NOMO-1 (cell line): ENCODE measurements around the gene HOXB6.

Experiments used
- DNase-seq, 2 experiments: peaks; one replicate each; lab custom pipeline; 2025; ENCODE audit not compliant: unreplicated experiment in 2 of 2; lab: John Stamatoyannopoulos, UW

Gene HOXB6

DNA sequence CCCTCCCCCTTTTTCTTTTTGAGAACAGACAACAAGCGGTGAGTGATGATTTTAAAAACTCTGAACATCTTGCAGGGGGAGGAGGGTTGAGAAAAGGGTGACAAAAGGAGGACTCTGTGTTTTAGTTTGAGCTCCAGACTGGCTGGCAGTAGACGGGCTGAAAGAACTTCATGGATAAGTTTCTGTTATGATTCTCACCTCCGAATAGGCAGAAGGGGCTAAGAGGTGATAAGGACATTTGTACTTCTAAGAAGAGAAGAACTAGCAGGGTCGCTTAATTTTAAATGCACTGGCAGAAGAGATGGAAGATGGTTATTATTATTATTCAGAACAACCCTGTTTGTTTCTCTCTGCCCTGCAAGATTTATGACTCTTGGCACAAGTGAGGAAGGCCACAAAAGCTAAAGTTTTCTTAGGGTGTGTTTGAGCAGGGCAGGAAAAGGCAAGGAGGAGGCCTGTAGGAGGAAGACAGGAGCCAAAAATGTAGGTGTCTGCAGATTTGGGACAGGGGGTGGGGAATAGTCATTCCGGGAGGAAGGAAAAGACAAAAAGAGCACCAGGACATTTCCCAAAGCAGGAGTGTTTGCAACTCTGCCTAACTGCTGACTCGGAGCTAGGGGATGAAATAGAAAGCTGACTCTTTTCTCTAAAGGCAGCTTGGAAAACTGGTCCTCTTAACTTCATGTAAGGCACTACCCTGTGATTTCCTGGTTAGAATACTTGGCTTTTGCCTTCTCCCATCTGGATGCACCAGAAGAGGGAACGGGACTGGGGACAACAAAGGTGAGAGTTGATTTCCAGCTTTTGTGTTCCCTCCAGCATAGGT lies 48.0 kb downstream of the HOXB6 start:
- DNase-seq: no peak

DNA sequence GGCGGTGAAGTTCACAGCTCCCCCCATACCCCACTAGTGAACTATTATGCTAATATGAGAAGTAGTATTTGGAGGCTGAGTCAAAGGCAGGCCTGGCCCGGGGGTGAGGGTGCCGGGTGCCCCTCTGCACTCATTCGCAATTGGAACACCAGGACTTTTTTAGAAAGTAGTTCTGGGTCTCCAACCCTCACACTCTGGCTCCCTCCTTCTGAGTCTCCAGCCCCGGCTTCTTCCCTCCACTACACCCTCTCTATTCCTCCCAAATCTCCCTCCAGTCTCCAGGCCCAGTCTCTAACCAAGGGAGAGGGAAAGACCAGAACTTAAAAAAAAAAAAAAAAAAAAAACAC lies 48.6 kb downstream of the HOXB6 start:
- DNase-seq: no peak

DNA sequence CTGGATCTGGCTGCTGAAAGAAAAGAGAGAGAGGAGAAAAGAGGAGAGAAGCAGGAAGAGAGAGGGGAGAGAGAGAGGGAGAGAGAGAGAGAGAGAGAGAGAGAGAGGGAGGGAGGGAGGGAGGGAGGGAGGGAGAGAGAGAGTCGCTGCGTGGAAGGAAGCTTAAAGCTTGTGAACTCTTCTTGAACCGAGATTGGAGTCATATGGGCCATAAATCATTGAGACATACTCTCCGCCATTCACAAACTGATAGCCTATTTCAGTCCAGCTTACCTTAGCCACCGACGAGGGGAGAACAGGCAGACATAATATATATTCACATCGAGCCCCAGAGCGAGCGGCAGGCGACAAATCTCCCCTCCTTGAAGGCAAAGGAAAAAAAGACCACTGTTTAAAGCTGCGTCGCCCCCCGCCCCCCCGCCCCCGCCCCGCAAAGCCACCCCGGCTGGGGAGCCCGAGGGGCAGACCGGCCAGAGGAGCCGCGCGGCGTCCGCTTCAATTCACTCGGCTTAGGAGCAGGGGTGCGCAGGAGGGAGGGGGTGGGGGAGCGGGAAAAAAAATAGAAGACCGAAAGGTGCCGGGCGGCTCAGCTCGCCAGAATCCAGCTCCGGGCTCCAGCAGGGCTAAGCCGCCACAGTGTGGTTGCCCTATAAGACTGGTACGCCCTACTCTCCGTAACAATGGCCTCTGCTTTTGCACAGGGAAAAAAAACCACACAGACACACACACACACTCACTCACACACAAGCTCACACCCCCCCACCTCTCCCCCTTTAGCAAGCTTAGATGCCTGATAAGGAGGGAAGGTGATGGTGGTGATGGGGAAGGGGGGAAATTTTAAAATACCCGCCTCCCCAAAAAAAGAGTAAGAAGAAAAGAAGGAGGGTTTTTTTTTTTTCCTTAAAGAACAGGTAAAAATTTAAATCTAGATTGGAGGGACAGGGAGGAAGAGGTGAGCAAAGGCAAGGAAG lies 49.2 kb downstream of the HOXB6 start:
- peak in 1 of 2 experiments; percentile 21 for DNase-seq

DNA sequence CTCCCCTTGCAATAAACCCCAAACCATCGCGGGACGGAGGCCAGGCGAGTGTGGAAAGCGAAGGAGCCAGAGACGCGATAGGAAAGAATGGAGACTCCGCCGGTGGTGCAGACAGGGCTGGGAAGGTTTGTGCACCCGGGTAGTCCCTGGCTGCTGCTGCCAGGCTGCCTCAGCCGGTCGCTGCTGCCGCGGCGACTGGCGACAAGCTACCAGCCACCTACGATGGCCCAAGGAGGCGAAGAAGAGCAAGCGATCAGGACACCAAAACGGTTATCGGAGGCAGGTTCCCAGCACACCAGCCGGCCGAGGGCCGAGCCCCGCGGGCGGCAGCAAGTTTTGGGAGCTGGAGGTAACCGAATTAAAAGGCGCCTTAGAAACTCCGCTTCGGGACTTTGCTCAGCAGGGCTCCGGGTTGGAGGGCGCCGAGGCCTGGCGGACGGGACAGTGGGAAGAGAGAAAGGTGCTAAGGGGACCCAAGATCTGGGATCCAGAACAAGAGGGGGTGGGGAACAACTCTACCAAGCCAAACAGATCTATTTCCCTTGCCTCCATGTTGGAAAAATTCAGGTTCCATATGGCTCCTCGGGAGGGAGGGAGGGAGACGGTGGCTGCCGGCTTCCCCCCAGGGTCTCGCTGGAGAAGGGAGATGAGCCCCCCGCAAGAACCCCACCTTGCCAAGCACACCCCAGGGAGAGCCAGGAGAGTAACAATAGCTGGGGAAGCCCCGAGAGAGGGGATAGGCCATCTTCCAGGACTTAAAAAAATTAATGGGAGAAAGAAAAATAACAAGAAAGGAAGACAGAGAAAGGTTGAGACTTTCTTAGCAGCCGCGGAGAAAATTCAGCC lies 50.2 kb downstream of the HOXB6 start:
- DNase-seq: no peak

DNA sequence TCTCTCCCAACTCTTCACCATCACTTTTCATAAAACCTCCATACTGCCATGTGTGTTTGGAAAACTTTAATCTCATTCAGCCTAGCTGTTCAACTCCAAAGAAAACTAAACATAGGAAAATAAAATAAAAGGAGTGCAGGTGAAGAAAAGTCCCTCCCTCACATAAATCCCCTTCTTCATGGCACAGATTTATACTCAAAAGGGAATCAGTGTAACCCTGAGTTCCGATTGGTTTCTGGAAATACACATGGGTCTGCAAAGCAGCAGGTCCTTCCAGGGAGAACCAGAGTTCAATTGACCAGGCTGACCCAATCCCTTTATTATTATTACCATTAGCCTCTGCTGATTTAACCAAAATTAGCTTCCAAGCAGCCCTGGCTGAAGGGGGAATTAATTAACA lies 51.0 kb downstream of the HOXB6 start:
- no peak for DNase-seq

DNA sequence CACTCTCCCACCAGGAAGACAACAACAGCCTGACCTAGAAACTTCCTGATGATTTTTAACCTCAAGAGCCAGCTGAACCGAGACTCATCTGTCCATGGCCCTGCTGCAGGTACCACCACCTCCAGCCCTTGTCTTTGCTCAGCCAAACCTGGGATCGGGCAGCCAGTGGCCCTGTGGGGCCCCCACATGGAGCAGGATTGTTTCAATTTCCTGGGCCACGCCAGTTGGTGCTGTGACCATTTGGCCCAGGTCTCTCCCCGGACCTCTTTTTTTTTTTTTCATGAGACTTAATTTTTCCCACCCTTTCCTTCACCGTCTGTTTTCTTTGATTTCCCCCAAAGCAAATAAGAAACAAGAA lies 51.6 kb downstream of the HOXB6 start:
- DNase-seq: no peak

DNA sequence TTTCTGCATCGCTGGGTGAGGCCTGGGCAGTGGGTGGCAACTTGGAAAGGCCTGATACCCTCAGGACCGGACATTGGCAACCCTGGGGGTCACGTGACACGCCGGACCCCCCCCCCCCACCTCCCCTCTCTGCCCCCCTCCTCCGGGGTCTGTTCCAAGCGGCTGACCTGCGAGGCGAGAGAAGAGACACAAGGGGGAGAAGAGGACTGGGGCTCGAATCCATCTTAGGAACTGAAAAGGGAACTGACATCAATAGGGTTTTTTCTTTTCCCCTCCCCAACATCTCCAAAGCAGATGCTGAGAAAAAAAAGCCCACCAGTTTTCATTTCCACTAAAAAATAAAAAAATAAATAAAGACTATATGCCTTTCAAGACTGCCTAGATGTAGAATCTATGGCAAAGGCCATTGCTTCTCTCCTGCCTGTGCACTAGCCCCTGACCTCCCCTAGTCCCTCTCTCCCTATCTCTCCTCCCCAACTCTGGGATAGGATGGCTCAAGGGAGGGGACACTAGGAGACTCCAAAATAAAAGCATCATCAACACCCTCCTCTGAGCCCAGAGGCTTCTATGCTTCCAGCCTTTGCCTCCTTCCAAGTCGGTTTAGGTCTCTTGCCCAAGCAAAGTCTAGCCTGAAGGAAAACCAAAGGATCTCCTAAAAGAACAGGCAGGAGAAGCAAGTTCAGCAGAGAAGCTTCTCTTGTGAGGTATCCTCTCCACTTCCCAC lies 52.2 kb downstream of the HOXB6 start:
- no peak for DNase-seq

DNA sequence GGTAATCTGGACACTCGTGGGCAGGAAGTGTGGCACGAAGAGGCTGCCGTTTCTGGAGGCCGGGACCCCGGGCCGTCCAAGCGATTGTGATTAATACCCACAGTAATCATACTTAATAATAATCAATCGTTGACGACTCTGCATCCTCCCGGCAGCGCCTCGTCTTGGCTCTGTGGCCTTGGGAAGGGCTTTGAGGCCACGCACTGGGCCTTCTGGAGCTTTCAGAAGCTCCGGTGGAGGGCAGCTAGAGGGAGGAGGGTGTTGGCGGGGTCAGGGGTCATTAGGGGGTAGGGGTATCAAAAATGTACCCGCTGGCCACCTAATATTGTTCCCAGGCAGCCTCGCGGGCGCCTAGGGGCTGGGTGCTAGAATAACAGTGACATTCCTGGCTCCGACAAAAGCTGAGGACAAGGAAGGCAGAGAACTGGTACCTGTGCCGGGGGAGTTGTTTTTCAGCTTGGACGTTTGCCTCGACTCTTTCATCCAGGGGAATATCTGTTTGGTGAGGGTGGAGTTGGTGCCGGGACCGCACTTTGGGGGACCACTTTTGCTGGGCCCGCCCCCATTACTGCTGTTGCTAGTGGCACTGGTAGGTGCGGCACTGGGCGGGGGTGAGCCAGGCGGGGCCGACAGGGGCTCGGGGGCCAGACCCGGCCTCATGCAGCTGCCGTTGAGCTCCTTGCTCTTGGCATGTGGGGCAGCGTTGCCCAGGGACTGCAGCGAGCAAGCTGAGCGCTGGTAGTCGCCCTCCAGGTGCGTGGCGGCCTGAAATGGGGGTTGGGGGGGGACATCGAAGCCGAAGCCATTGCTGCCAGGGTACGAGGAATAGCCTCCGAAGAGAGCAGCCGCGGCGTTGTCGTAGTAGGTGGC lies 53.0 kb downstream of the HOXB6 start:
- DNase-seq: no peak

DNA sequence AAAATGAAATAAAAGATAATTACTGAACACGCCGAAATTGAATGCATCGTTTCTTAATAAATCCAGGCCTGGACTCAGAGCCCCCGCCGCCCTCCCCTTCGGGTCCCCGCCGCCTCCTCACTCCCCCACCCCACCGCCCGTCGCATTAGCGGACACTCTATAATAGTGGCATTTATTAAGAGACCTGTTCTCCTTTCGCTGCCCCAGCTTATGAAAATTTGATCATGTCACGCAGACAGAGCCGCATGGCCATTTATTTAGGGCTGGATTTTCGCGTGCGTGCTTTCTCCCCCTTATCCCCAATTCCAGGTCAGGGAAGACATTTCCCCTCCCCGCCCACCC lies 53.6 kb downstream of the HOXB6 start:
- DNase-seq: no peak

DNA sequence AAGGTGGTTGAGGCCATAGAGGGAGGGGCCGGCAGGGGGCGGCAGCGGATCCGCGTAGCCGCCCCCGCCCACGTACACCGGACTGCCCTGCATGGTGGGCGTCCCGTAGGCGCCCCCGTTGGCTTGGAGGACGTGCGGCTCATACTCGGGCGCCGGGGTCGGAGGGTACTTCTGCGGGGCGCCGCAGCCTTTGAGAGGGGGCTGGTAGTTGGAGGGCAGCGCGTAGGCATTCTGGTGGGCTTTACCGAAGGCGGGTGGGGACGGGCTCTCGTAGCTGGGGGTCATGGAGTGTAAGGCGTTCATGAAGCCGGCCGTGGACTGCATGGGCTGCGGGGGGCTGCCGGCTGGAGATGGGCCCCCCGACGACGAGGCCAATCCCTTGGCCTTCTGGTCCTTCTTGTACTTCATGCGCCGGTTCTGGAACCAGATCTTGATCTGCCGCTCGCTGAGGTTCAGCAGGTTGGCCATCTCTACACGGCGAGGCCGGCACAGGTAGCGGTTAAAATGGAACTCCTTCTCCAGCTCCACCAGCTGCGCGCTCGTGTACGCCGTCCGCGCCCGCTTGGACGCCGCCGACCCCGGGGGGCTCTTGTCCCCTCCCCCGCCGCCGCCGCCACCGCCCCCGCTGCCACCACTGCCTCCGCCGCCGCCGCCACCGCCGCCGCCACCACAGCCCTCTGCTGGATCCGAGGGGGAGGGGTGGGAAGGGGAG lies 54.1 kb downstream of the HOXB6 start:
- DNase-seq: no peak

DNA sequence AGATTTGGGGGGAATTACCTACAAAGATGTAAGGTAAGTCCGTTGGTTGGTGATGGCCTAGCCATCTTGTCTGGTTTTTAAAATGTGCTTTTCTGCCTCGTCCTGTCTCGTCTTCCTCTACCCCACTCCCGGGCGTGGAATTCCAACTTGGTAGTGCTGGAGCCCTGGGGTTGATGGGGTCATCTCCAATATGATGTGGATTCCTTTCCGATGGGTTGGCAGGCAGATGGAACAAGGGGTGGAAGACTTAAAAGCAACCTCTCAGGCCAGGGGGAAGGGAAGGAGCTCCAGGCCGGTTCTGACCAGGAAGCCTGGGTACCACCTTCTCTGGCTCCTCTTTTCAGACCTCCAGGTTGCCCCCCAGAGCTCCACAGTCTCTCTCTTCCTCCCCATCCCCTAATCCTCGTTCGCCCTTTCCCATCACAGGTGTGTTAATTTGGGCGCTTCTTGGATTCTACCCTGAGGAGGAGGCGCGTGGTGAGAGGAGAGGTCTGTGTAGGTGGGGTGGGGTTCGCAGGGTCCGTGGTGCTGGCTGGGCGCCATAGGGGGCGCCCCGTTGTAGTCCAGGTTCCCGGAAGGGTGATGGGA lies 54.8 kb downstream of the HOXB6 start:
- no peak for DNase-seq

DNA sequence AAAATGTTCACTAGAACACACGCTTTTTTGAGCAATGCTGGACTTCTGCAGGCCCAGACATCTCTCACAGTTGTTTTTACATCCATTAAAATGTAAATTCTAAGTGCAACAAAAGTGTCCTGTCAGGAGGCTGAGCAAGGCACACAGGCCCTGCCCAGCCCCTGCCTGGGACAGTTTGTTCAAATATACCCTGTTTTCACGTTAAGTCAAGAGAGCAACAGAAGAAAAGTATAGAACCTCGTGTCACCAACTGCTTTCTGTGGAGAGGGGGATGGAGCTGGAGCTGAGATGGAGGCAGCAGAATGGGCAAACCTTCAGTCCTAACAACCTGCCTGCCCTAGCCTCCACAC lies 55.5 kb downstream of the HOXB6 start:
- DNase-seq: no peak

DNA sequence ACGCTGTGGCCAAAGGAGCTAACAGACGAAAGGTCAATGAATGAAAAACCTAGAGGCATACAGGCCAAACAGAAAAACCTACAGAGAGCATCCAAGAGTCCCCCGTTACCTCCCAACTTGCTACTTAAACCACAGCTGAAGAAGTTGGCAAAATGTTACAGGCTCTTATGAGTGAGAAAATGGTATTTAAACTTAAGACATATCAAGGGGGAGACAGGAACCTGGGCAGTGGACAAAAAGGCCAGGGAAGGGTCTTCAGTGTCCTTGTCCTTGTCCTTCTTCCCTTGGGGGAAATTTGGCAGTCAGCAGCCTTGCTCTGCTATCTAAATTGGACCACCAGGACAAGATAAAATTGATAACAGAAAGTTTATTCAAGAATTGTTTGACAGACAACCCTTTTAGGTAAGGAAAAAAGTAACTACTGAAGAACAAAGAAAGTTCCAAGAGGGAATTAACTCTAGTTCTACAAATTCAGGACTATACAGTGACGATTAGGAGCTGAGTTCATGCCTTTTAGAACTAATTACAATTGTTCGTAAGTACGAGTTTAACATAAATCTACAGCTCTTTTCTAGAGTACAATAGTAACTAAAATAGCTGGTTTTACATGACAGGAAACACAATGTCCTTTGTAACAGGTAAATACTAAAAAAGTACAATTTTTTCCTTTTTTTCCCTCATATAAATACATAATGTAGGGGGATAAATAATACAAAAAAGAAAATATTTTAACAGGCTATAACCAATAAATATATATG lies 56.1 kb downstream of the HOXB6 start:
- DNase-seq: no peak

DNA sequence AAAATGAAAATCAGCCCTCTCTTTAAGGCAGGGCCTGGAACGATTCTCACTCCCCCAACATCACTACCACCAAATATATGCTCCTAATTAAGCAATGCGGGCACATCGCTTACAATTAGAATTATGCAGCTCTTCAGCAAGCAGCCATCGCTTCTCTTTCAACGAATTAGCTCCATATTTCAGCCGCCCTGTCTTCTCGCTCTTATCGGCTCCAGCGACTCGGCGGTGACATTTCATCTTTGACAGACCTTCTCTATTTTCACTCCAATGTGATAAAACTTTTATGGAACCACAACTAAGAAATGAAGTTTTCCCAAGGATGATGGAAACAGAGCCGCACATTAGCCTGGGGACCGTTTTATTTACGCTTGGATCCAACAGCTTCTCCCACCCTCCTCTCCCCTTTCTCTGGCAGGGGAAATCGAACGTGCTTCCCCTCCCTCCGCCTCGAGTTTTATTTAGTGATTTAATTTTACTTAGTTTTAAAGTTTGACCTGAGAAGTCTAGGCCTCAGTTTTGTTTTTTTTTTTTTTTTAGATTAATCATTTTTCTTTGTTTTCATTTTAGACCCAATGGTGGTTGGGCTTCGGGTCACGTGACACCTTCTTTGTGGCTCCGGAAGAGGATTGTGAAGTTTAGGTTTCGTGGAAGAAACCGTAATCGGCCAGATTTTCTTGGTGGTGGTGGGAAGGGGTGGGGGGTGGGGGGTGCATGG lies 56.8 kb downstream of the HOXB6 start:
- DNase-seq: no peak

DNA sequence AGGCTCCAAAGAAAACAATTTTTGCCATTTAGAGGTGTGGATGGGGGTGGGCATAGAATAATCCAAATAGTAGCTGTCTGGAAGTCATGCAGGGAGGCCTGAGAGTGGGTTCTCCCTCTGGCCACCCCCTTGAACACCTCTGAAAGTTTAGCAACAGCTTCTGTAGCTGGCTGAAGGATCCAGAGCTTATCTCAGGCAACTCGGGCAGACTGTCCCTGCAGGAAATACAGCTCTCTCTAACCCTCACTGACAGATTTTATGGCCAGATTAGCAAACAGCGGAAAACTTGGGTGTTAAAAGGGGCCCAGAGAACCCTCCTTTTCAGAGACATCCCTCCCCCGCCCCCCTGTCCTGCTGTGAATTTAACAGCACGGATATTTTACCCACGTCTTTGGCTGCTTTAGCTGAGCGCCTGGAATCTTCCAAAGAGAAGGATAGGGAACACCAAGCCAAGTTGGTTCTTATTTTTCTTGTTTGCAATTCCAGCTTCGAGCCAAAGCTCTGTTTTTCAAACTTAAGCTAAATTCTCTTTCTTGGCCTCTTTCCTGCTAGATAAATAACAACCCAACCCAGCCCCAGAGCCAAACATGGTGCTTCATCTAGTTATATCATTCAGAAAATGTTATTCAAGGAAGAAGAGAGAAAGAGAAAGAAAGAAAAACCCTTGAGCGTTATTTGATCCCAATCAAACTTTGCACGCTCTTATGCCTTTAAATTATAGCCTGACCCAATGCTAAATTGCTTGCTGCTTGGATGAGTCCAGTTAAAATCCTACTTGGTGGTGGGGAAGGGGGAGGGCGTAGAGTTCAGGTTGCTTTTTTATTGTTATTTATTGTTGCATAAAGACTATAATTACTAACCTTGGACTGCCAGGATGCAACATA lies 57.6 kb downstream of the HOXB6 start:
- DNase-seq: no peak

DNA sequence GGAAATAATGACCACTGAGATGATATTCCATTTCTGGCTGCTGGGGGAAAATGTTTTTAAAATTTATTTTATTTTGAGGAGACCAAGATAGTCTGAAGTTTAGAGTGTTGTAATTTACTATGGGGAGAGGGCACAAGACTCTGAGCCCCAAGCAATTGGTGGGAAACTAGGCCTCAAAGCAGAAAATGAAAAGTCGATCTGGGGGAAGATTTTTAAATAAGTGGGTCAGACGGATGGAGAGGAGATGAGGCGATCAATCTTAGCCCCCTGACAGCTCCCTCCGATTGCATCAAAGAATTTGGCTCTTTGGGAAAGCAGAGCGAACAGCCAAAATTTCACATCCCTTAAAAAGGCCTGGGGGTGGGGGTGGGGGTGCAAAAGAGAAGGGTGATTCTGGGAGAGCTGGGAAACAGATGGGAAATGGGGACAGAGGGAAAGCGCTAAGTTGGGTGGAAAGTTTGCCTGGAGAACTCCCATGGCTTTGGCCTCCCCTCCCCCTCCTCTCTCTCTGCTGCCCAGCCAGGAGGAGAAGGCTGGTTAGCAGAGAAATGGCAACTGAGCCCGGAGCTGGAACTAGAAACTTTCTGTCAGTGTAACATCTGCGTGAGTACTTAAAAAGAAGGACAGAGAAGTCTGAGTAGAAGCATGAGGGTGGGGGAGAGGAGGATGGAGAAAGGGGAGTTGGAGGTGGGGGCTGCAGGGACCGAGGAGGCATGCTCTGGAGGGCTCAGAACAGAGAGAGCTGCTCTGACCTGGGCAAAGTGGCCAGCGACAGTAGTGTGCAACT lies 58.5 kb downstream of the HOXB6 start:
- no peak for DNase-seq
